Hematopoietic multipotent progenitor cell treated with erythropoietin and hydrocortisone succinate and interleukin-3 and kit ligand, for 17 days (in vitro differentiated cells): Measurements from ENCODE around the gene EGLN2.
A peak's percentile ranks its signal among the peaks of the same experiment; 100 is the strongest.
"Not testable (repeated sequence)": the region's sequence is repeated elsewhere in the genome, so short reads cannot be mapped to it uniquely, and the experiment has no call there.

Source experiments
- DNase-seq: peaks from one replicate; pipeline ENCODE4 v3.0.0-alpha.2; 2015; ENCODE audit warnings: low spot score

Gene EGLN2

DNA sequence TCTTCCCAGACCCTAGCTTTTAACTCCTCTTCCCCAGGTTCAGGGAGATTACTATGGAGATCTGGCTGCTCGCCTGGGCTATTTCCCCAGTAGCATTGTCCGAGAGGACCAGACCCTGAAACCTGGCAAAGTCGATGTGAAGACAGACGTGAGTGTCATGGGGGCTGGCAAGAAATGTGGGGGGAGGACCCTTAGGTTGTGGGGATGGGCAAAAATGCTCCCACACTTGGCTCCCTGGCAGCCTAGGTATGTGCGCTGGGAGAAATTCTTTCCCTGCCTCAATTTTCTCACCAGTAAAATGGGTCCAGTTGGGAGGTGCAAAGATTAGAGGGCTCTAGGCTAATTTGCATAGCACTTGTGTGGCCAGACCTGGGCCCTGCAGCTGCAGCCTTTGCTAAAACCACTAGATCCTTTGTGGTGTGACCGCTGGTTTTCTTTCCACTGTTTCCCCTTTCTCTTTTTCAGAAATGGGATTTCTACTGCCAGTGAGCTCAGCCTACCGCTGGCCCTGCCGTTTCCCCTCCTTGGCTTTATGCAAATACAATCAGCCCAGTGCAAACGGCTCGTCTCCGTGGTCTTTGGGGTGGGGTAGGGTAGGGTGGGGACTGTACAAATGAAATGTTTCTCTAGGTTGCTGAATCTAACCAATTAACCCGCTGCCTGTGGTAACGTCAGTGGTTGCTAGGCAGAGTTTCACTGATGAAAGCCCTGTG lies 21.9 kb upstream of the EGLN2 start:
- peak; percentile 96 for DNase-seq

DNA sequence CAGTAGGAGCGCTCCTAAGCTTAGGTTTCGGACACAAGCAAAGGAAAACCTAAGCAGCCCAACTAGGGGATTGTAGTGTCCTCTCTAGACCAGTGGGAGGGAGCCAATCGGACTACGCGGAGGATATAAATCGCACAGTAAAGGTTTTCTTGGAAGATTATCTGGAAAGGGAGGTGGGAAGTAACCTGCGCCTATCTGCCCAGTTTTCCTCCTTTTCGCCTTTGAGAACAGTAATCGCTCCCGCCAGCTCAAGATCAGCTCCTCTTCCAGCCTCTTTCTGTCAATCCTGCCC lies 21.4 kb upstream of the EGLN2 start:
- DNase-seq, result no peak

GRCh38 chr19:40777937-40778705 lies 20.9 kb upstream of the EGLN2 start, which contains the start of gene RAB4B:
Gene RAB4B, plus strand, starts transcription at chr19:40778247. Its CDS starts 129 bp downstream, at chr19:40778376.
- peak; percentile 100 for DNase-seq

DNA sequence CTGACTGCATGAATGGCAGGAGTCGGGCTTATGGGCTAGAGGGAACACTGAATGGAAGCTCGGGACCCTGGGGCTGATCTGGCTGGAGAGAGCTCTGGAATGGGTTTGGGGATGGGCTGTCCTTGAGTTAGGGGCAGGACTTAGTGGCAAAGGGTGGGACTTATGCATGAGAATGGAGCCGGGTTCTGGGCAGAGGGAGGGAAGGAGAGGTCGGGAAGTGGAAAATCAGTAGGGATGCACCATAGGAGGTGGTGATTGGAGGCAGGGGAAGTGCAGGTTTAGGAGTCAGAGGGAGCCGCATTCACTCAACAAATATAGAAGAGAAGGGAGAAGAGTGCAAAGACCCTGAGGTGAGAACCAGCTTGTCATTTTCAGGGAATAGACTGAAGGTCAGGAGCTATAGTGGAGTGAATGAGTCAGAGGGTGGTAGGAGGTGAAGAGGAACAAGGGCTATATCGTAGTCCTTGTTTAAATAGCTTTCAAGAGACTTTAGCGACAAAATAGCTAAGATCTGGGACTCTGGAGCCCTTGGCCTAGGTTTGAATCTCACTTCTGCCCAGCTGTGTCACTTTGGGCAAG lies 20.2 kb upstream of the EGLN2 start:
- no peak for DNase-seq

GRCh38 chr19:40780582-40780981 lies 18.4 kb upstream of the EGLN2 start:
- no peak for DNase-seq

DNA sequence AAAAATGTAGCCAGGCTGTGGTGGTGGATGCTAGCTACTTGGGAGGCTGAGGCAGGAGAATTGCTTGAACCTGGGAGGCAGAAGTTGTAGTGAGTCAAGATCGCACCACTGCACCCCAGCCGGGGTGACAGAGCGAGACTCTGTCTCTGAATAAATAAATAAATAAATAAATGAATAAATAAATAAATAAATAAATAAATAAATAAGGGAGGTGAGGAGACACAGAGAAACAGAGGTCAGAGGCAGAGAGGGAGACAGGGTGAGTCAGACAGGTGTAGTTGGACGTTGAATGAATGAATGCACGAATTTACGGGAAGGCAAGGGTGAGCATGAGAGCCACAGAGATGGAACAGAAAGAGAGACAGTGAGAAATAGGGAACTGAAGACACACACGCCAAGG lies 17.9 kb upstream of the EGLN2 start:
- DNase-seq, result no peak

DNA sequence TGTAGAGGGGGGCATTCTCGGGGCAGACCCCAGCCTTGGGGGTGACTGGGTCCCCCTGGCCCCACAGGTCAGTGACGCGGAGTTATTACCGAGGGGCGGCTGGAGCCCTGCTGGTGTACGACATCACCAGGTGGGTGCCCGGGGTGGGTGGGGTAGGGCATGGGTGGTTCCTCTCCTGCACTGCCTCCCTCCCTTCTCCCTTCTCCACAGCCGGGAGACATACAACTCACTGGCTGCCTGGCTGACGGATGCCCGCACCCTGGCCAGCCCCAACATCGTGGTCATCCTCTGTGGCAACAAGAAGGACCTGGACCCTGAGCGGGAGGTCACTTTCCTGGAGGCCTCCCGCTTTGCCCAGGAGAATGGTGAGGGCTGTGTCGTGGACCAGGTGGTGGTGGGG lies 15.3 kb upstream of the EGLN2 start:
- no peak for DNase-seq

- not testable (repeated sequence) for DNase-seq
Observed at GRCh38 chr19:40784146-40784545, 14.8 kb upstream of the EGLN2 start.

GRCh38 chr19:40785526-40785925 lies 13.5 kb upstream of the EGLN2 start:
- no peak for DNase-seq

DNA sequence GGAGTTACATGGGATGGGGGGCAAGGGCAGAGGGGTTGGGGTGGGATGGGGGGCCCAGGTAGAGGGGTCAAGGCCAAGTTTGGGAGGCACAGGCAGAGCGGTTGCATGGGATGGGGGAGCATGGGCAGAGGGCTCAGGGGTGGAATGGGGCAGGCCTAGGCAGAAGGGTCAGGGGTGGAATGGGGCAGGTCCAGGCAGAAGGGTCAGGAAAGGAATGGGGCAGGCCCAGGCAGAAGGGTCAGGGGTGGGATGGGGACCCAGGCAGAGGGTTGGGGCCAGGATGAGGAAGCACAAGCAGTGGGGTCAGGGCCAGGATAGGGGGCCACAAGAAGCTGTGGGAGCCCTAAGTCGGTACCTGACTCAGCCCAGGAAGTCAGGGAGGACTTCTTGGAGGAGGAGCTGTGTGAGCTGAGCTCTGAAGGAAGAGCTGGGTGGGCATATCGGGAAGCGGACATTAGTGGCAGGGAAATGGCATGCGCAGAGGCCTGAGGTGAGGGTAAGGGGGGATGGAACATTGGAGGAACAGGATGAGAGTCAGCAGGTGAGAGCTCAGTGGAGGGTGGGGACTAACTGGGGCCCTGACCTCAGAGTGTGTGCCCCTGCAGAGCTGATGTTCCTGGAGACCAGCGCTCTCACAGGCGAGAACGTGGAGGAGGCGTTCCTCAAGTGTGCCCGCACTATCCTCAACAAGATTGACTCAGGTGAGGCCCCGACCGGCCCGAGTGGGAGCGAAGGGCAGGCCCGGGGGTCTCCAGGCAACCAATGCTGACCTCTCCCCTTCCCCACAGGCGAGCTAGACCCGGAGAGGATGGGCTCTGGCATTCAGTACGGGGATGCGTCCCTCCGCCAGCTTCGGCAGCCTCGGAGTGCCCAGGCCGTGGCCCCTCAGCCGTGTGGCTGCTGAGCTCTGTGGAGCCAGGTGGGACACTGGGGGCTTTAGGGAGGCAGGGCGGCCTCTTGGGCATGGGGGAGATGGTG lies 12.6 kb upstream of the EGLN2 start:
- no peak for DNase-seq

GRCh38 chr19:40791349-40791748 lies 7.6 kb upstream of the EGLN2 start:
- DNase-seq, result no peak

GRCh38 chr19:40791996-40792395 lies 7.0 kb upstream of the EGLN2 start:
- no peak for DNase-seq

- DNase-seq, result no peak
Observed at GRCh38 chr19:40797166-40797962, 1.6 kb upstream of the EGLN2 start.

GRCh38 chr19:40797963-40798682 lies 868 bp upstream of the EGLN2 start:
- DNase-seq, result peak; percentile 80

DNA sequence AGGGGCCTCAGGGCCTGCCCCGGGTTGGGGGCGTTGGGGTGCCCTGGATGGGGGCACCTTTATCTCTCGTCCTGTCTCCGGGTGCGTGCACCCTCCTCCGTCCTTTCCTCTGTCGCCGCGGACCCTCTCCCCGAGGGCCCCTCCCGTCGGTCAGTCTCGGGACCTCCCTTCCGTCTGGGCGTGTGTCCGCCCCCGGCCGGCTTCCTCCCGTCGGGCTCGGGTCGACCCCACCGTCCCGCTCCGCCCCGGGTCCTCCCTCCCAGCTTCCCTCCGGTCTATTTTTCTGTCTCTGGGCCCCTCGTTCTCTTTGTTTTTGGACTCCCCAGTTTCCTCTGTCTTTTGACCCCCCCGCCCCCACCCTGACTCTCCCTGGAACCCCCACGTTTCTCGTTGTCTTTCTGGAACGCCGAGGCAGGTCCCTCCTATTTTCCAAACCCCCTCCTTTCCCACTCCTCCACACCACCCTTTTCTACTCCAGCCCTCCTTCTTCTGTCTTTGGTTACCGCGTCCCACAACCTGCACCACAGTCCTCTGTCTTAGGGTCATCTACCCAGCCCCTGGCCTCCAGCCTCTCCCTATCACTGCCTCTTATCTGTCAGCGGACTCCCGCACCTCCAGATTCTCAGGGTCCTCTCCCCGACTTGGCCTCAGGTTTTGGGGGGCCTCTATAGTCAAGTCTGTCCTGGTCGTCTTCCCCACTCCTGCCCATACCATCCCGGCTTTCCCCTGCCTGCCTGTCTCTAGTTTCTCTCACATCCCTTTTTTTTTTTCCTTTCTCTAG lies 757 bp downstream of the EGLN2 start:
- peak; percentile 56 for DNase-seq

- peak; percentile 29 for DNase-seq
Observed at GRCh38 chr19:40800339-40800996, 1.5 kb downstream of the EGLN2 start.

- DNase-seq, result no peak
Observed at GRCh38 chr19:40800997-40801377, 2.0 kb downstream of the EGLN2 start.

DNA sequence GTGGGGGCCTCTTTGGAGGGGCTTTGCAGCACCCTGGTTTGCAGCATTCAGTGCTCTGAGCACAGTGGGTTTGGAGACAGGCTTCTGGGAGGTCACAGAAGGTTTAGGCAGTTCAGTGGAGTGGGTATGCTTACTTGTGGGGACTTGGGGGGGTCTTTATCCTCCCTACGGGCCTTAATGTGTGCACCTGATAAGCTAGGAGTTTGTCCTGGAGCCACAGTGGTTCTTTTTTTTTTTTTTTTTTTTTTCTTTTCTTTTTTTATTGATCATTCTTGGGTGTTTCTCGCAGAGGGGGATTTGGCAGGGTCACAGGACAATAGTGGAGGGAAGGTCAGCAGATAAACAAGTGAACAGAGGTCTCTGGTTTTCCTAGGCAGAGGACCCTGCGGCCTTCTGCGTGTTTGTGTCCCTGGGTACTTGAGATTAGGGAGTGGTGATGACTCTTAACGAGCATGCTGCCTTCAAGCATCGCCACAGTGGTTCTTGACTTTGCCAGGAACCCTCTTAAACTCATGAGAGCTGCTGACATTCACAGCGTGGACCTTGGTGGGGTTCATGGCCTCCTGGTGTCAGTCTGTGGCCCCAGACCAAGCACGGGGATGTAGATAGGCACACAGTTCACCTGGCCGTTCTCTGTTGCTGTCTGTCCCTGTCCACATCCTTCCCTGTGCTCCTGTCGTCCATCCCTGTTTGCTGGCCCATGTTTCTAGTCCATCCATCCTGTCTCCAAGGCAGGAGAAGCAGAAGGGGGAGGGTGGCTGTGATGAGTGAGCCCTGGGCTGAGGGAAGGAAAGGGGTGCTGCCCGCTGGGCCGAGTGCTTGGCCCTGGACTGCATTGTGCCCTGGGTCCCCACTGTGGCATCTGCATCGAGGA lies 2.7 kb downstream of the EGLN2 start:
- DNase-seq, result peak; percentile 50
